ENCODE measurements around the gene EXOC3L1.

DNA sequence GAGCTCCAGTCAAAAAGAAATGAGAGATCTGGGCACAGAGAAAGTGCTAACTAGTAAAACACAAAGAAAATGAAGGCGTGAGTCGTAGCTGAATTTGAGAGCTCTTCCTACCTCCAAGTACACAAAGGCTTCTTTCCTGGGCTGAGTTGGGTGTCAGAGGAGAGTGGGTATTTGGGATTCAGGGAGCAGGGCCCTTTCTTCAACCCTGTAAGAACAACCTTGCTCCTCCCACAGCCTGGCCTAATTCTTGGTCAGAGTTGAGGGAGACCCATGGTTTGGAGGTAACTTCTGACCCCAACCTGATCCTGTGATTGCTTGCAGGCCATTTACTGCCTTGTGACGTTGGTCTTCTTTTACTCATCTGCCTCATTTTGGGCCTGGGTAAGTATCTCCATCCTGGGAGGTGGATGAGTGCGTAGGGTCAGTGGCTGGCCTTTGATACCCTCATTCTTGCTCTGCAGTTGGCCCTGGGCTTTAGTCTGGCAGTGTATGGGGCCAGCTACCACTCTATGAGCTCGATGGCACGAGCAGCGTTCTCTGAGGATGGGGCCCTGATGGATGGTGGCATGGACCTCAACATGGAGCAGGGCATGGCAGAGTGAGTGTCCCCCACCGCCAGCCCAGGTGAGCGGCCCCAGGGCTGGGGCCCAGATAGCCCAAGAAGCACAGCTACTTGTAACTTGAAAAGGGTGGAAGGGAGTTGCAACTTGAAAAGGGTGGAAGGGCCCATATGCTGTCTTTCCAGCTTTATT is 38.3 kb upstream of the EXOC3L1 start:
- TF ChIP-seq, protein P1, sequence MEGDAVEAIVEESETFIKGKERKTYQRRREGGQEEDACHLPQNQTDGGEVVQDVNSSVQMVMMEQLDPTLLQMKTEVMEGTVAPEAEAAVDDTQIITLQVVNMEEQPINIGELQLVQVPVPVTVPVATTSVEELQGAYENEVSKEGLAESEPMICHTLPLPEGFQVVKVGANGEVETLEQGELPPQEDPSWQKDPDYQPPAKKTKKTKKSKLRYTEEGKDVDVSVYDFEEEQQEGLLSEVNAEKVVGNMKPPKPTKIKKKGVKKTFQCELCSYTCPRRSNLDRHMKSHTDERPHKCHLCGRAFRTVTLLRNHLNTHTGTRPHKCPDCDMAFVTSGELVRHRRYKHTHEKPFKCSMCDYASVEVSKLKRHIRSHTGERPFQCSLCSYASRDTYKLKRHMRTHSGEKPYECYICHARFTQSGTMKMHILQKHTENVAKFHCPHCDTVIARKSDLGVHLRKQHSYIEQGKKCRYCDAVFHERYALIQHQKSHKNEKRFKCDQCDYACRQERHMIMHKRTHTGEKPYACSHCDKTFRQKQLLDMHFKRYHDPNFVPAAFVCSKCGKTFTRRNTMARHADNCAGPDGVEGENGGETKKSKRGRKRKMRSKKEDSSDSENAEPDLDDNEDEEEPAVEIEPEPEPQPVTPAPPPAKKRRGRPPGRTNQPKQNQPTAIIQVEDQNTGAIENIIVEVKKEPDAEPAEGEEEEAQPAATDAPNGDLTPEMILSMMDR (IDR thresholded peaks at IDR 0.05), result no peak
- TF ChIP-seq POLR2A (IDR thresholded peaks at IDR 0.05), result no peak
